Fibroblast of pulmonary artery (primary cell): ENCODE data around the gene HORMAD2.
"Not testable (repeated sequence)": the region's sequence is repeated elsewhere in the genome, so short reads cannot be mapped to it uniquely, and the experiment has no call there.

Source experiments
- DNase-seq: peaks from one replicate; pipeline ENCODE4 v3.0.0-alpha.2; 2010; ENCODE audit warnings: low read depth
- H3K4me3 ChIP-seq: replicated peaks from 2 replicates; pipeline ENCODE4 v1.5.1; 2011; ENCODE audit warnings: low read depth, mild to moderate bottlenecking, control low read depth, low read length, moderate library complexity
- CTCF ChIP-seq: IDR thresholded peaks from 2 replicates; pipeline ENCODE4 v1.5.1; 2011; ENCODE audit warnings: mild to moderate bottlenecking, control low read depth, low read length, inconsistent platforms; ENCODE audit errors: missing control alignments

Gene HORMAD2

GRCh38 chr22:30086496-30086895 is 6.2 kb downstream of the HORMAD2 start:
- TF ChIP-seq CTCF = no peak
- no peak overlapping the region for H3K4me3 ChIP-seq
- no peak for DNase-seq

- peak; percentile 42 for DNase-seq
These were observed 6.8 kb downstream of the HORMAD2 start for GRCh38 chr22:30087037-30087436.

GRCh38 chr22:30087611-30088010 is 7.3 kb downstream of the HORMAD2 start:
- H3K4me3 ChIP-seq = no peak overlapping the region
- TF ChIP-seq CTCF = no peak
- no peak for DNase-seq

More at GRCh38 chr22:30087037-30087436, 6.8 kb downstream of the HORMAD2 start:
- H3K4me3 ChIP-seq = not testable (repeated sequence)

GRCh38 chr22:30088468-30088867 is 8.2 kb downstream of the HORMAD2 start:
- no peak overlapping the region for H3K4me3 ChIP-seq
- no peak for TF ChIP-seq CTCF
- DNase-seq = no peak

- TF ChIP-seq CTCF = no peak
- no peak for DNase-seq
- H3K4me3 ChIP-seq = no peak overlapping the region
These were observed 9.4 kb downstream of the HORMAD2 start for GRCh38 chr22:30089655-30089974.

GRCh38 chr22:30092686-30093085 is 12.4 kb downstream of the HORMAD2 start:
- TF ChIP-seq CTCF = no peak
- no peak overlapping the region for H3K4me3 ChIP-seq
- no peak for DNase-seq

GRCh38 chr22:30094804-30095203 is 14.5 kb downstream of the HORMAD2 start:
- no peak overlapping the region for H3K4me3 ChIP-seq
- no peak for TF ChIP-seq CTCF
- DNase-seq = no peak

- no peak for DNase-seq
- no peak overlapping the region for H3K4me3 ChIP-seq
- no peak for TF ChIP-seq CTCF
These were observed 17.6 kb downstream of the HORMAD2 start for GRCh38 chr22:30097861-30098260.

- DNase-seq = not testable (repeated sequence)
These were observed 20.5 kb downstream of the HORMAD2 start for GRCh38 chr22:30100770-30101169.

More at GRCh38 chr22:30100770-30101169, 20.5 kb downstream of the HORMAD2 start:
- not testable (repeated sequence) for H3K4me3 ChIP-seq
